Panc1 (cell line): ENCODE data around the gene GOLGA8J. TPM values are rescaled to one million over a fixed set of nuclear protein-coding genes. Genes with fewer than 3 reads are reported as not detected.

ENCODE experiments used
- ATAC-seq: fragments of 200-7000 bp; cut with Tn5 transposase; 2 replicates; pipeline ENCODE4 v1.9.1; 2020; ENCODE audit warnings: mild to moderate bottlenecking, moderate library complexity
- BruUV-seq: library from RNA; stranded (reverse); fragments of 400-500 nt; replicated peaks from 2 replicates; lab custom pipeline; 2021; lab: Mats Ljungman, UMichigan
- CTCF ChIA-PET: fragments of 300-600 bp; sonication (Branson Sonifier 250); formaldehyde crosslinking; loops from one replicate; lab custom pipeline; 2022; ENCODE audit warnings: antibody characterized with exemption; lab: Charles Lee
- POLR2A ChIA-PET: fragments of 300-600 bp; sonication (Branson Sonifier 250); formaldehyde crosslinking; loops from one replicate; lab custom pipeline; 2022; ENCODE audit warnings: antibody characterized with exemption; lab: Charles Lee
- DNase-seq: peaks from one replicate; pipeline ENCODE4 v3.0.0-alpha.2; 2010; ENCODE audit warnings: low read depth, low spot score
- H3K27ac ChIP-seq: 2 replicates; pipeline ENCODE4 v1.5.1; 2011; ENCODE audit warnings: mild to moderate bottlenecking, low read length, inconsistent platforms
- H3K27me3 ChIP-seq: fragments of 200-500 bp; sonication (Bioruptor generic); 2 replicates; pipeline ENCODE4 v1.6.0; 2014; ENCODE audit warnings: low read length, inconsistent platforms; ENCODE audit not compliant: control insufficient read depth, insufficient read depth
- H3K36me3 ChIP-seq: fragments of 200-500 bp; sonication (Bioruptor generic); 2 replicates; pipeline ENCODE4 v1.5.1; 2014; ENCODE audit warnings: inconsistent platforms, mild to moderate bottlenecking, low read length, moderate library complexity; ENCODE audit not compliant: control insufficient read depth, insufficient read depth
- H3K4me1 ChIP-seq: 2 replicates; pipeline ENCODE4 v1.5.1; 2011; ENCODE audit warnings: inconsistent platforms, mild to moderate bottlenecking, low read length, moderate library complexity; ENCODE audit not compliant: control insufficient read depth, insufficient read depth
- H3K4me3 ChIP-seq, 2 experiments: 2 replicates each; pipeline ENCODE4 v1.5.1; 2011 to 2012; ENCODE audit warnings: low read depth in 2 of 2, low read length in 2 of 2, mild to moderate bottlenecking in 2 of 2, inconsistent platforms in 1 of 2, moderate library complexity in 1 of 2
- H3K9me3 ChIP-seq: fragments of 200-500 bp; sonication (Bioruptor generic); 2 replicates; pipeline ENCODE4 v1.5.1; 2014; ENCODE audit warnings: low read depth, mild to moderate bottlenecking, inconsistent platforms, low read length, moderate library complexity; ENCODE audit not compliant: control insufficient read depth, insufficient read depth
- CTCF ChIP-seq: fragments of 450-650 bp; IDR thresholded peaks from 2 replicates; pipeline ENCODE4 v1.5.1; 2017; ENCODE audit warnings: mild to moderate bottlenecking
- POLR2AphosphoS5 ChIP-seq: IDR thresholded peaks from 2 replicates; pipeline ENCODE4 v1.6.1; 2012; ENCODE audit warnings: mild to moderate bottlenecking, low read depth, low read length, moderate library complexity
- REST ChIP-seq, 2 experiments: IDR thresholded peaks; 2 replicates each; pipeline ENCODE4 v1.6.1; 2011 to 2012; ENCODE audit warnings: low read depth in 2 of 2, control low read depth in 1 of 2, low read length in 1 of 2, mild to moderate bottlenecking in 1 of 2, moderate library complexity in 1 of 2; ENCODE audit not compliant: insufficient read depth in 1 of 2
- SIN3A ChIP-seq: IDR thresholded peaks from 2 replicates; pipeline ENCODE4 v1.6.1; 2012; ENCODE audit warnings: low read depth, mild to moderate bottlenecking, low read length, moderate library complexity, borderline replicate concordance; ENCODE audit not compliant: insufficient read depth
- TCF7L2 ChIP-seq: IDR thresholded peaks from 2 replicates; pipeline ENCODE4 v1.6.1; 2011; ENCODE audit warnings: mild to moderate bottlenecking, low read depth, low read length, inconsistent platforms
- in situ Hi-C: cut with HindIII; loops from 2 replicates; pipeline ENCODE4 v1.10.0; 2016; ENCODE audit warnings: low sequenced_read_pairs, low pct_unique_long_range_greater_than_20kb
- intact Hi-C: fragments of 100-400 bp; cut with micrococcal nuclease; formaldehyde crosslinking; loops from one replicate; pipeline ENCODE4 v1.10.0; 2022; ENCODE audit not compliant: unreplicated experiment
- total RNA-seq: library from RNA; stranded (reverse); gene quantifications from one replicate; pipeline ENCODE4 v1.2.1, GENCODE V29; 2021; ENCODE audit not compliant: unreplicated experiment

Gene GOLGA8J
- total RNA-seq, 1 experiment from 2014 or later, result 0.44 TPM

GRCh38 chr15:30033763-30034162 lies 49.0 kb upstream of the GOLGA8J start:
- intact Hi-C loops (no loop called here), in situ Hi-C loops (no loop called here)
- ChIA-PET POLR2A (no interaction called here), CTCF (interaction anchor here (0.6 kb wide), 1 partner anchor 124 kb away, joined by 5 read pairs; no protein-coding TSS in a partner anchor)
- no peaks in the 10 kb centered on the region for H3K27me3 ChIP-seq
- TF ChIP-seq TCF7L2, result no peak
- TF ChIP-seq REST (IDR thresholded peaks at IDR 0.05; ENCODE audit: insufficient read depth in 1 of 2, low read depth in 2 of 2, low read length in 1 of 2), result no peak
- TF ChIP-seq POLR2AphosphoS5, result no peak
- TF ChIP-seq CTCF, result no peak
- no peak for TF ChIP-seq SIN3A
- no peak overlapping the region for H3K27ac ChIP-seq
- H3K36me3 ChIP-seq, result no peaks in the 10 kb centered on the region
- no peaks in the 10 kb centered on the region for H3K9me3 ChIP-seq
- no peaks in the 10 kb centered on the region for H3K4me1 ChIP-seq
- no peak for DNase-seq
- no peak for ATAC-seq
- H3K4me3 ChIP-seq, result no peak overlapping the region
- no TSS peak for BruUV-seq

- Histone ChIP-seq H3K9me3 (no peaks in the 10 kb centered on the region), H3K36me3 (no peaks in the 10 kb centered on the region), H3K4me3 (no peak overlapping the region), H3K4me1 (no peaks in the 10 kb centered on the region), H3K27me3 (no peaks in the 10 kb centered on the region), H3K27ac (no peak overlapping the region)
- no TSS peak for BruUV-seq
- DNase-seq (no peak), ATAC-seq (no peak)
- TF ChIP-seq POLR2AphosphoS5, result no peak
- no peak for TF ChIP-seq REST (IDR thresholded peaks at IDR 0.05; ENCODE audit: insufficient read depth in 1 of 2, low read depth in 2 of 2, low read length in 1 of 2)
- no peak for TF ChIP-seq CTCF
- TF ChIP-seq SIN3A, result no peak
- TF ChIP-seq TCF7L2, result no peak
- POLR2A ChIA-PET, result no interaction called here
- CTCF ChIA-PET, result no interaction called here
- in situ Hi-C loops, result no loop called here
- intact Hi-C loops, result no loop called here
These were observed 46.6 kb upstream of the GOLGA8J start for GRCh38 chr15:30036036-30036703.
